Muscle of back (tissue), 11 donors: ENCODE results near the gene IKZF2. TPM values are rescaled to one million over a fixed set of nuclear protein-coding genes. Genes with fewer than 3 reads are reported as not detected.
A peak's percentile ranks its signal among the peaks of the same experiment; 100 is the strongest.

Experiments used
- DNase-seq, 3 donors: peaks; one replicate each; pipeline versions ENCODE4 v3.0.0 to v3.0.0-alpha.2; 2013
- polyA plus RNA-seq, 10 donors: library from polyadenylated mRNA; unstranded; fragments of 120-200 nt; gene quantifications; one replicate each; pipeline ENCODE4 v1.2.1, GENCODE V29; 2013; ENCODE audit not compliant: insufficient read length in 10 of 10

The IKZF2 gene
- polyA plus RNA-seq, 10 donors = 3.0 to 5.4 (median 3.8) TPM

GRCh38 chr2:213002383-213002782, 149.0 kb downstream of the IKZF2 start:
- no peak for DNase-seq

GRCh38 chr2:213001297-213001910, 150.0 kb downstream of the IKZF2 start:
- DNase-seq = no peak

- DNase-seq = no peak
Measured at GRCh38 chr2:212998626-212999359, 152.6 kb downstream of the IKZF2 start.

GRCh38 chr2:212997526-212998020, 153.8 kb downstream of the IKZF2 start:
- DNase-seq = no peak

GRCh38 chr2:212995920-212996319, 155.5 kb downstream of the IKZF2 start:
- peak in 1 of 3 donors; percentile 6 for DNase-seq

- DNase-seq = no peak
Measured at GRCh38 chr2:212994976-212995375, 156.4 kb downstream of the IKZF2 start.

GRCh38 chr2:212991120-212991519, 160.3 kb downstream of the IKZF2 start:
- DNase-seq = no peak

- DNase-seq = no peak
Measured at GRCh38 chr2:212990697-212991096, 160.7 kb downstream of the IKZF2 start.

- no peak for DNase-seq
Measured at GRCh38 chr2:212987492-212987891, 163.9 kb downstream of the IKZF2 start.

GRCh38 chr2:212984129-212984528, 167.3 kb downstream of the IKZF2 start:
- no peak for DNase-seq

- DNase-seq = no peak
Measured at GRCh38 chr2:212979799-212980198, 171.6 kb downstream of the IKZF2 start.

- DNase-seq = no peak
Measured at GRCh38 chr2:212979046-212979612, 172.3 kb downstream of the IKZF2 start.

- DNase-seq = no peak
Measured at GRCh38 chr2:212977152-212977551, 174.3 kb downstream of the IKZF2 start.

GRCh38 chr2:212975333-212975732, 176.1 kb downstream of the IKZF2 start:
- DNase-seq = no peak

- no peak for DNase-seq
Measured at GRCh38 chr2:212974692-212975091, 176.7 kb downstream of the IKZF2 start.

- peak in 1 of 3 donors; percentile 4 for DNase-seq
Measured at GRCh38 chr2:212973347-212973746, 178.1 kb downstream of the IKZF2 start.

- DNase-seq = peak in 1 of 3 donors; percentile 2
Measured at GRCh38 chr2:212970132-212970531, 181.3 kb downstream of the IKZF2 start.

GRCh38 chr2:212968284-212969081, 182.9 kb downstream of the IKZF2 start:
- no peak for DNase-seq

GRCh38 chr2:212966884-212967283, 184.5 kb downstream of the IKZF2 start:
- DNase-seq = no peak

GRCh38 chr2:212962691-212963090, 188.7 kb downstream of the IKZF2 start:
- DNase-seq = no peak

- no peak for DNase-seq
Measured at GRCh38 chr2:212961255-212961654, 190.2 kb downstream of the IKZF2 start.

GRCh38 chr2:212960336-212960735, 191.1 kb downstream of the IKZF2 start:
- DNase-seq = no peak
